ENCODE data around the gene AFM. TPM values are rescaled to one million over a fixed set of nuclear protein-coding genes. Genes with fewer than 3 reads are reported as not detected.

Gene AFM
- total and polyA plus RNA-seq, 2 of the 13 experiments (the other 11 are each of a cell fraction or from before 2014, with no cell fraction given): 0.13 to 1.8 TPM

DNA sequence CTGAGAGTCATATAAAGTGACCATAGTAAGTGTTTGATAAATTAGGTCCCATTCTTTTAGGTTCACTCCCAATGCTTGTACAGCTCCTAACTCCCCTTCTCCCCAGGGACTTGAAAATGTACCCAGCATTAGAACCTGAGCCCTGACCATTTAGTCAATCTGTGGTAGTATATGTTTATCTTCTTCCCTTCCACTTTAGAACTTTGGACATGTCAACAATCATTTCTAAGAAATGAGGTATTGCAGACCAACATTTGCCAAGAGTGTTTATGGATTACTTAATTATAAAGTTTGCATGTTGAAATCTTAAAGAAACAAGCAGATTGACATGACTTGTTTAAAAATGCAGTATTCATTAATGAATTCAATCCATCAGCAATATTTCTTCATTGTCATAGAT is 26.0 kb downstream of the AFM start (continued):
- TF ChIP-seq ARID5B (CRISPR knock-in tag; IDR thresholded peaks at IDR 0.05) (peak; percentile 85), RXRA (CRISPR knock-in tag; IDR thresholded peaks at IDR 0.05) (no peak), NFIC (IDR thresholded peaks at IDR 0.05; ENCODE audit: low read length) (0 out of 2 replicates have a peak, but pooled peaks have one; percentile 34), ZNF431 (CRISPR knock-in tag; IDR thresholded peaks at IDR 0.05; ENCODE audit: borderline replicate concordance, low read depth) (no peak), ZNF891 (CRISPR knock-in tag; IDR thresholded peaks at IDR 0.05) (no peak), ATF2 (CRISPR knock-in tag; IDR thresholded peaks at IDR 0.05) (0 out of 2 replicates have a peak, but pooled peaks have one; percentile 34), MIER2 (CRISPR knock-in tag; IDR thresholded peaks at IDR 0.05) (no peak), GATAD2A (CRISPR knock-in tag; IDR thresholded peaks at IDR 0.05) (peak; percentile 93), NCOA2 (CRISPR knock-in tag; IDR thresholded peaks at IDR 0.05) (peak; percentile 83), GFI1 (CRISPR knock-in tag; IDR thresholded peaks at IDR 0.05; ENCODE audit: borderline replicate concordance) (0 out of 2 replicates have a peak, but pooled peaks have one; percentile 27), SOX13 (IDR thresholded peaks at IDR 0.05) (no peak), SOX13 (CRISPR knock-in tag; conservative IDR thresholded peaks at IDR 0.05 in 1 of 2, IDR thresholded peaks at IDR 0.05 in 1 of 2) (peak in 1 of 2 experiments; percentile 45; a peak in 1 of 4 replicates), THAP11 (CRISPR knock-in tag; IDR thresholded peaks at IDR 0.05) (peak; percentile 55), MAZ (IDR thresholded peaks at IDR 0.05; ENCODE audit: borderline replicate concordance, low read depth, low read length) (no peak), MAZ (CRISPR knock-in tag; IDR thresholded peaks at IDR 0.05; ENCODE audit: low read depth) (no peak), MIER3 (CRISPR knock-in tag; IDR thresholded peaks at IDR 0.05; ENCODE audit: borderline replicate concordance) (peak; percentile 60; the same call in 1 of the 2 replicates), FOXJ3 (CRISPR knock-in tag; IDR thresholded peaks at IDR 0.05; ENCODE audit: borderline replicate concordance) (peak; percentile 55; the same call in 1 of the 2 replicates)
- TF ChIP-seq, protein P1, sequence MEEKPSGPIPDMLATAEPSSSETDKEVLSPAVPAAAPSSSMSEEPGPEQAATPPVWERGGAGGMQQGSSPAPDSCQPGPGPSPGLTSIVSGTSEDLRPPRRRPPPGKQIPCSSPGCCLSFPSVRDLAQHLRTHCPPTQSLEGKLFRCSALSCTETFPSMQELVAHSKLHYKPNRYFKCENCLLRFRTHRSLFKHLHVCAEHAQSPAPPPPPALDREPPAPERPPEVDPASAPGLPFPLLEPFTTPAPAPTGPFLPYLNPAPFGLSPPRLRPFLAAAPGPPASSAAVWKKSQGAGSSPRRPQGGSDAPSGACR (CRISPR knock-in tag; IDR thresholded peaks at IDR 0.05): no peak
- TF ChIP-seq, protein P2, sequence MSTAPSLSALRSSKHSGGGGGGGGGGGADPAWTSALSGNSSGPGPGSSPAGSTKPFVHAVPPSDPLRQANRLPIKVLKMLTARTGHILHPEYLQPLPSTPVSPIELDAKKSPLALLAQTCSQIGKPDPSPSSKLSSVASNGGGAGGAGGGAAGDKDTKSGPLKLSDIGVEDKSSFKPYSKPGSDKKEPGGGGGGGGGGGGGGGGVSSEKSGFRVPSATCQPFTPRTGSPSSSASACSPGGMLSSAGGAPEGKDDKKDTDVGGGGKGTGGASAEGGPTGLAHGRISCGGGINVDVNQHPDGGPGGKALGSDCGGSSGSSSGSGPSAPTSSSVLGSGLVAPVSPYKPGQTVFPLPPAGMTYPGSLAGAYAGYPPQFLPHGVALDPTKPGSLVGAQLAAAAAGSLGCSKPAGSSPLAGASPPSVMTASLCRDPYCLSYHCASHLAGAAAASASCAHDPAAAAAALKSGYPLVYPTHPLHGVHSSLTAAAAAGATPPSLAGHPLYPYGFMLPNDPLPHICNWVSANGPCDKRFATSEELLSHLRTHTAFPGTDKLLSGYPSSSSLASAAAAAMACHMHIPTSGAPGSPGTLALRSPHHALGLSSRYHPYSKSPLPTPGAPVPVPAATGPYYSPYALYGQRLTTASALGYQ (CRISPR knock-in tag; IDR thresholded peaks at IDR 0.05): no peak
